Sigmoid colon (tissue), 7 donors: ENCODE measurements around the gene NADSYN1. TPM values are rescaled to one million over a fixed set of nuclear protein-coding genes. Genes with fewer than 3 reads are reported as not detected.

ENCODE experiments used
- DNase-seq: peaks from one replicate; pipeline ENCODE4 v3.0.0-alpha.2; 2019
- H3K27ac ChIP-seq, 4 donors: fragments of 200-600 bp; sonication (generic); one replicate each; pipeline ENCODE4 v1.5.1; 2016 to 2019; ENCODE audit warnings: mild to moderate bottlenecking in 1 of 4
- H3K27me3 ChIP-seq, 3 donors: fragments of 200-600 bp; sonication (generic); one replicate each; pipeline ENCODE4 v1.5.1; 2019; ENCODE audit warnings: mild to moderate bottlenecking in 1 of 3
- H3K36me3 ChIP-seq, 4 donors: fragments of 200-600 bp; sonication (generic); one replicate each; pipeline ENCODE4 v1.5.1; 2016 to 2019
- H3K4me1 ChIP-seq, 4 donors: fragments of 200-600 bp; sonication (generic); one replicate each; pipeline ENCODE4 v1.5.1; 2017 to 2019
- H3K4me3 ChIP-seq, 4 donors: fragments of 200-600 bp; sonication (generic); one replicate each; pipeline ENCODE4 v1.5.1; 2017 to 2019; ENCODE audit warnings: mild to moderate bottlenecking in 2 of 4, moderate library complexity in 1 of 4
- H3K9me3 ChIP-seq, 4 donors: fragments of 200-600 bp in 3 of 4; sonication (generic) in 3 of 4; one replicate each; pipeline versions ENCODE4 v1.5.1 to v1.6.1; 2013 to 2019
- EP300 ChIP-seq, 4 donors: sonication (generic); formaldehyde crosslinking; IDR thresholded peaks; one replicate each; pipeline ENCODE4 v1.6.1; 2017; ENCODE audit warnings: antibody characterized with exemption in 4 of 4
- POLR2A ChIP-seq, 2 donors: fragments of 450-650 bp; IDR thresholded peaks; one replicate each; pipeline ENCODE4 v1.6.1; 2016; ENCODE audit warnings: antibody characterized with exemption in 2 of 2, mild to moderate bottlenecking in 2 of 2, moderate library complexity in 2 of 2
- POLR2AphosphoS5 ChIP-seq, 4 donors: sonication (generic); formaldehyde crosslinking; IDR thresholded peaks; one replicate each; pipeline ENCODE4 v1.6.1; 2017; ENCODE audit warnings: antibody characterized with exemption in 4 of 4
- WGBS, 2 donors: extraction: QIAGEN DNeasy Blood & Tissue Kit; methylation state at CpG; one replicate each; pipeline ENCODE4 v1.1.7; 2013; 5-methylcytosine and 5-hydroxymethylcytosine counted together
- intact Hi-C: fragments of 100-400 bp; cut with DNase I; formaldehyde crosslinking; loops from one replicate; pipeline ENCODE4 v1.15.1; 2023
- polyA plus RNA-seq, 3 donors: library from polyadenylated mRNA; stranded (reverse); fragments of 200-250 nt; gene quantifications; one replicate each; pipeline ENCODE4 v1.2.3, GENCODE V29; 2013
- total RNA-seq, 4 donors: library from RNA; depleted of rRNA; stranded (reverse); fragments of >200 nt; gene quantifications; one replicate each; pipeline ENCODE4 v1.1.0, GENCODE V29; 2016
- TF ChIP-seq, protein P1 (sequence below), 4 experiments: fragments of 450-650 bp in 3 of 4; fragments of 200-600 bp in 1 of 4; IDR thresholded peaks; one replicate each; pipeline ENCODE4 v1.5.1; 2016 to 2019; ENCODE audit warnings: antibody characterized with exemption in 4 of 4, mild to moderate bottlenecking in 3 of 4, moderate library complexity in 2 of 4
- donor health status: healthy with polysubstance abuse.
- donor health status: Bipolar disorder and iron deficiency.
- donor health status: healthy.

The NADSYN1 gene
- total and polyA plus RNA-seq, 7 donors, result 24.6 to 136 (median 42.5) TPM

DNA sequence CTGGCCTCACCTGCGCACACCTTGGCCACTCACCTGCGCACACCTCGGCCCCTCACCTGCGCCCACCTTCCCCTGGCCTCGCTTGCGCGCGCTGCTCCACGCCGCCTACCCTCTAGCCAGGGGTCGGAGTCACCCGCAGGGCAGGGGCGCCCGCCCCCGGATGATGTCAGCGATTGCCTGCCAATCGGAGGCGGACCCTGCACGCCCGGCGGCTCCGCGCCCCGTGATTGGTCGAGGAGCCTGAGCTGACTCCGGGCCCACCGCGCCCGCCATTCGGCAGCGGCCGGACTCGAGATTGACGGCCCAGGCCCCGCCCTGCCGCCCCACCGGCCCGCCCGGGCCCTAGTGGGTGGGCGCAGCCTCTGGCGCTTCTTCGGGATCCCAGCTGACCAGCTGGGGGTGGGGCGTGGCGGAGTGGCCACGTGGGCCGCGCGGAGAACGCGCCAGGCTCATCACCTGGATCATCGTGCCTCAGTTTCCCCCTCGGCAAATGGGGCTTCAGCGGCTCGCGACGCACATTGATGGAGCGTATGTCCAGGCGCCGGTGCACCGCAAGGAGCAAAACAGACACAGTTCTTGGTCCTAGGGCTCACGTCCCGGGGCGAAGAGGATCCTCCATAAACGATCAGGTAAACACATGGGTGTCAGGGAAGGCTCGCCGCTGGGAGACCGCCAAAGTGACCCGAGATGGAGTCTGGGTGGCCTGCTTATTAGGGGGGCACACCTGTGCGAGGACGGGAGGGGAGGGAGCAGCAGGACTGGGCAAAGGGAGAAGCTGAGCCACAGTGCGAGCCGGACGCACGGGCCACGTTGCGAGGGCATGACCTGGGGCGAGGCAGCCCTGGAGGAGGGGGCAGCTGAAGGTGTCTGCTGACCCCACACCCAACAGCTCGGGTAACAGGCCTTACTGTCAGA lies 4.5 kb upstream of the NADSYN1 start, which contains the start of gene DHCR7:
Gene DHCR7 (minus strand): TSS at position 137 of the 915 bp plus-strand sequence. CDS start 3,441 bp downstream, outside the sequence.
- DNase-seq, result peak; percentile 97
- peak within 1 kb of the TSS; percentile 63 to 81 (median 78) for H3K4me3 ChIP-seq
- TF ChIP-seq POLR2A (IDR thresholded peaks at IDR 0.05) (no peak), POLR2AphosphoS5 (IDR thresholded peaks at IDR 0.05) (peak; percentile 40 to 63 (median 54)), EP300 (IDR thresholded peaks at IDR 0.05) (no peak)
- TF ChIP-seq, protein P1, sequence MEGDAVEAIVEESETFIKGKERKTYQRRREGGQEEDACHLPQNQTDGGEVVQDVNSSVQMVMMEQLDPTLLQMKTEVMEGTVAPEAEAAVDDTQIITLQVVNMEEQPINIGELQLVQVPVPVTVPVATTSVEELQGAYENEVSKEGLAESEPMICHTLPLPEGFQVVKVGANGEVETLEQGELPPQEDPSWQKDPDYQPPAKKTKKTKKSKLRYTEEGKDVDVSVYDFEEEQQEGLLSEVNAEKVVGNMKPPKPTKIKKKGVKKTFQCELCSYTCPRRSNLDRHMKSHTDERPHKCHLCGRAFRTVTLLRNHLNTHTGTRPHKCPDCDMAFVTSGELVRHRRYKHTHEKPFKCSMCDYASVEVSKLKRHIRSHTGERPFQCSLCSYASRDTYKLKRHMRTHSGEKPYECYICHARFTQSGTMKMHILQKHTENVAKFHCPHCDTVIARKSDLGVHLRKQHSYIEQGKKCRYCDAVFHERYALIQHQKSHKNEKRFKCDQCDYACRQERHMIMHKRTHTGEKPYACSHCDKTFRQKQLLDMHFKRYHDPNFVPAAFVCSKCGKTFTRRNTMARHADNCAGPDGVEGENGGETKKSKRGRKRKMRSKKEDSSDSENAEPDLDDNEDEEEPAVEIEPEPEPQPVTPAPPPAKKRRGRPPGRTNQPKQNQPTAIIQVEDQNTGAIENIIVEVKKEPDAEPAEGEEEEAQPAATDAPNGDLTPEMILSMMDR (IDR thresholded peaks at IDR 0.05), result no peak
- 0% methylated on average over 78 of the region's 78 CpGs for WGBS, 2 donors
- intact Hi-C loops, result loop anchor here (5.0 kb wide), 1 partner anchor 1176 kb away; the partner anchor contains the start of gene PPFIA1
- H3K27ac ChIP-seq, result peak within 1 kb of the TSS; percentile 66 to 78 (median 74)
- peaks cover 0 to 6% (median 0%) of the 10 kb centered on the region in 4 donors for H3K36me3 ChIP-seq
- H3K27me3 ChIP-seq, result no peaks in the 10 kb centered on the region
- peaks cover 0 to 36% (median 28%) of the 10 kb centered on the region in 4 donors for H3K4me1 ChIP-seq
- no peaks in the 10 kb centered on the region for H3K9me3 ChIP-seq

- Histone ChIP-seq H3K9me3 (no peaks in the 10 kb centered on the region), H3K27ac (peak overlapping the region in 3 of 4 donors; percentile 30 to 73 (median 66)), H3K36me3 (no peaks in the 10 kb centered on the region), H3K4me1 (peaks cover 0 to 47% (median 38%) of the 10 kb centered on the region in 4 donors), H3K4me3 (no peak overlapping the region), H3K27me3 (no peaks in the 10 kb centered on the region)
- intact Hi-C loops, result loop anchor here (5.0 kb wide), 1 partner anchor 1177 kb away; the partner anchor contains the start of gene PPFIA1
- no peak for TF ChIP-seq POLR2A (IDR thresholded peaks at IDR 0.05)
- no peak for TF ChIP-seq EP300 (IDR thresholded peaks at IDR 0.05)
- no peak for TF ChIP-seq POLR2AphosphoS5 (IDR thresholded peaks at IDR 0.05)
- TF ChIP-seq, protein P1 (IDR thresholded peaks at IDR 0.05), result no peak
- 34 to 54% methylated on average over 6 of the region's 6 CpGs for WGBS, 2 donors
- peak; percentile 48 for DNase-seq
These were observed 3.4 kb upstream of the NADSYN1 start for GRCh38 chr11:71449596-71449995.

- intact Hi-C loops, result loop anchor here (5.0 kb wide), 1 partner anchor 337 kb away; no protein-coding TSS in a partner anchor
- no peaks in the 10 kb centered on the region for H3K27me3 ChIP-seq
- H3K4me1 ChIP-seq, result peaks cover 0 to 49% (median 39%) of the 10 kb centered on the region in 4 donors
- H3K27ac ChIP-seq, result no peak overlapping the region
- TF ChIP-seq POLR2A (IDR thresholded peaks at IDR 0.05) (no peak), EP300 (IDR thresholded peaks at IDR 0.05) (no peak), POLR2AphosphoS5 (IDR thresholded peaks at IDR 0.05) (no peak)
- TF ChIP-seq, protein P1 (IDR thresholded peaks at IDR 0.05), result no peak
- no peak for DNase-seq
- no peak overlapping the region for H3K4me3 ChIP-seq
- 81 to 84% methylated on average over 2 of the region's 2 CpGs for WGBS, 2 donors
- H3K36me3 ChIP-seq, result peaks cover 0 to 6% (median 3%) of the 10 kb centered on the region in 4 donors
- H3K9me3 ChIP-seq, result no peaks in the 10 kb centered on the region
These were observed 2.5 kb upstream of the NADSYN1 start for GRCh38 chr11:71450507-71450906.

DNA sequence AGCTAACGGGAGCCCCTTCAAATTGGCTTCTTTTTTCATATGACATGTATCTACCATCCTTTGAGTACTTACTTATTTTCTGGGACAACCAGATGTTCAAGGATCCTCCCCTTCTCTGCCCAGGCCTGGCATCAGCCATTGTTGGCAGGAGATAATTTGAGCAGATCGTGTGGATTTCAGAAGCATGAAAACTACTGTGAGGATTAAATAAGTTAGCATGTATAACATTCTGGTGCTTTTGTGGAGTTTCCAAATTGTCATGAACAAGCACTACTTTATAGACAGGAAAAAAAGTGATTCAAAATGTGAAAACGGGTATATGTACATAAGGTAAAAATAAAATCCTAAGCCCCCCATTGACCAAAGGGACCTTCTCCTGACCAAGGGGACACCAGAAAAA lies 2.1 kb upstream of the NADSYN1 start:
- 88 to 89% methylated on average over 3 of the region's 3 CpGs for WGBS, 2 donors

More for the DNA sequence above, 2.1 kb upstream of the NADSYN1 start:
- intact Hi-C loops, result loop anchor here (5.0 kb wide), 1 partner anchor 336 kb away; no protein-coding TSS in a partner anchor
- Histone ChIP-seq H3K4me3 (no peak overlapping the region), H3K4me1 (peaks cover 0 to 49% (median 39%) of the 10 kb centered on the region in 4 donors), H3K27me3 (no peaks in the 10 kb centered on the region), H3K9me3 (no peaks in the 10 kb centered on the region), H3K27ac (no peak overlapping the region), H3K36me3 (peaks cover 0 to 10% (median 5%) of the 10 kb centered on the region in 4 donors)
- DNase-seq, result no peak
- TF ChIP-seq, protein P1 (IDR thresholded peaks at IDR 0.05), result no peak
